ENCODE data around the gene CNIH2. TPM values are rescaled to one million over a fixed set of nuclear protein-coding genes. Genes with fewer than 3 reads are reported as not detected.
A peak's percentile ranks its signal among the peaks of the same experiment; 100 is the strongest.

The CNIH2 gene
- total and polyA plus RNA-seq, 2 of the 13 experiments (the other 11 are each of a cell fraction or from before 2014, with no cell fraction given), result 0.60 to 0.69 TPM

- TF ChIP-seq ZNF609 (CRISPR knock-in tag; IDR thresholded peaks at IDR 0.05; ENCODE audit: borderline replicate concordance), result no peak; the same call in 1 of the 2 replicates
- no peak for TF ChIP-seq ZFP36 (IDR thresholded peaks at IDR 0.05; ENCODE audit: borderline replicate concordance, low read depth, low read length, partially characterized antibody)
- no peak for TF ChIP-seq MAF1 (CRISPR knock-in tag; IDR thresholded peaks at IDR 0.05; ENCODE audit: borderline replicate concordance)
- TF ChIP-seq SP140L (CRISPR knock-in tag; IDR thresholded peaks at IDR 0.05; ENCODE audit: borderline replicate concordance), result no peak
- TF ChIP-seq DZIP1 (CRISPR knock-in tag; IDR thresholded peaks at IDR 0.05), result no peak
- peak; percentile 58 for TF ChIP-seq ZFY (CRISPR knock-in tag; IDR thresholded peaks at IDR 0.05)
- TF ChIP-seq BATF2 (CRISPR knock-in tag; IDR thresholded peaks at IDR 0.05), result no peak
- no peak for TF ChIP-seq PATZ1 (CRISPR knock-in tag; IDR thresholded peaks at IDR 0.05)
- 0 out of 2 replicates have a peak, but pooled peaks have one; percentile 37 for TF ChIP-seq SRY (CRISPR knock-in tag; IDR thresholded peaks at IDR 0.05)
- no peak for TF ChIP-seq SMAD9 (CRISPR knock-in tag; IDR thresholded peaks at IDR 0.05)
- no peak for TF ChIP-seq FLYWCH1 (CRISPR knock-in tag; IDR thresholded peaks at IDR 0.05)
- no peak for TF ChIP-seq SOX13 (IDR thresholded peaks at IDR 0.05)
- no peak for TF ChIP-seq SOX13 (CRISPR knock-in tag; conservative IDR thresholded peaks at IDR 0.05 in 1 of 2, IDR thresholded peaks at IDR 0.05 in 1 of 2)
- no peak for TF ChIP-seq SNAPC2 (CRISPR knock-in tag; IDR thresholded peaks at IDR 0.05)
- TF ChIP-seq TCF7 (IDR thresholded peaks at IDR 0.05; ENCODE audit: low read depth), result no peak
- no peak for TF ChIP-seq TCF7L2 (IDR thresholded peaks at IDR 0.05; ENCODE audit: low read depth, low read length)
- peak; percentile 90 for TF ChIP-seq RAD21 (CRISPR knock-in tag; IDR thresholded peaks at IDR 0.05)
Observed at GRCh38 chr11:66282468-66283455, 4.8 kb downstream of the CNIH2 start (continued).

All from HepG2 (cell line).